HepG2 (cell line): ENCODE data around the gene ARMC5. TPM values are rescaled to one million over a fixed set of nuclear protein-coding genes. Genes with fewer than 3 reads are reported as not detected.

Source experiments
- ATAD3A ChIP-seq: sonication (generic); formaldehyde crosslinking; IDR thresholded peaks from 2 replicates; pipeline ENCODE4 v1.4.0; 2020; ENCODE audit warnings: missing genetic modification reagents
- ATF3 ChIP-seq: sonication (generic); formaldehyde crosslinking; IDR thresholded peaks from 2 replicates; pipeline ENCODE4 v1.4.0; 2020; ENCODE audit warnings: missing genetic modification reagents
- BRCA1 ChIP-seq: sonication (generic); formaldehyde crosslinking; IDR thresholded peaks from 2 replicates; pipeline ENCODE4 v1.4.0; 2020; ENCODE audit warnings: missing genetic modification reagents
- GLMP ChIP-seq: sonication (generic); formaldehyde crosslinking; IDR thresholded peaks from 2 replicates; pipeline ENCODE4 v1.9.0; 2021; ENCODE audit warnings: missing genetic modification reagents, mild to moderate bottlenecking, borderline replicate concordance
- GPBP1L1 ChIP-seq: sonication (generic); formaldehyde crosslinking; IDR thresholded peaks from 2 replicates; pipeline ENCODE4 v1.5.0; 2020; ENCODE audit warnings: mild to moderate bottlenecking, missing genetic modification reagents
- HNRNPLL ChIP-seq: fragments of 200-400 bp; formaldehyde crosslinking; IDR thresholded peaks from 2 replicates; pipeline ENCODE4 v1.6.1; 2017; ENCODE audit warnings: mild to moderate bottlenecking, low read depth, low read length; ENCODE audit not compliant: poor library complexity, severe bottlenecking
- IRF2 ChIP-seq: IDR thresholded peaks from 2 replicates; pipeline ENCODE4 v1.6.1; 2018; ENCODE audit warnings: missing genetic modification reagents, missing compliant biosample characterization
- MED13 ChIP-seq: sonication (generic); formaldehyde crosslinking; IDR thresholded peaks from 2 replicates; pipeline ENCODE4 v1.5.0; 2020; ENCODE audit warnings: missing genetic modification reagents
- NPAS2 ChIP-seq: sonication (generic); formaldehyde crosslinking; IDR thresholded peaks from 2 replicates; pipeline ENCODE4 v1.8.0; 2022; ENCODE audit warnings: mild to moderate bottlenecking, missing genetic modification reagents, borderline replicate concordance
- PHF21A ChIP-seq: sonication (generic); formaldehyde crosslinking; IDR thresholded peaks from 2 replicates; pipeline ENCODE4 v1.5.0; 2020; ENCODE audit warnings: mild to moderate bottlenecking, missing genetic modification reagents
- PRDM4 ChIP-seq: sonication (generic); formaldehyde crosslinking; IDR thresholded peaks from 2 replicates; pipeline ENCODE4 v1.9.0; 2021; ENCODE audit warnings: missing genetic modification reagents, borderline replicate concordance
- SIN3A ChIP-seq: IDR thresholded peaks from 2 replicates; pipeline ENCODE4 v1.6.1; 2011; ENCODE audit warnings: low read depth, mild to moderate bottlenecking, control low read depth, low read length, borderline replicate concordance
- TOE1 ChIP-seq: sonication (generic); formaldehyde crosslinking; IDR thresholded peaks from 2 replicates; pipeline ENCODE4 v1.4.0; 2020; ENCODE audit warnings: mild to moderate bottlenecking, missing genetic modification reagents
- YEATS2 ChIP-seq: sonication (generic); formaldehyde crosslinking; IDR thresholded peaks from 2 replicates; pipeline ENCODE4 v1.4.0; 2020; ENCODE audit warnings: missing genetic modification reagents, borderline replicate concordance
- ZBTB38 ChIP-seq: sonication (generic); formaldehyde crosslinking; IDR thresholded peaks from 2 replicates; pipeline ENCODE4 v1.5.1; 2020; ENCODE audit warnings: mild to moderate bottlenecking, missing genetic modification reagents
- ZBTB43 ChIP-seq: sonication (generic); formaldehyde crosslinking; conservative IDR thresholded peaks from 2 replicates; pipeline ENCODE4 v1.4.0; 2020; ENCODE audit warnings: missing genetic modification reagents
- ZNF331 ChIP-seq: sonication (generic); formaldehyde crosslinking; IDR thresholded peaks from 2 replicates; pipeline ENCODE4 v1.4.0; 2020; ENCODE audit warnings: missing genetic modification reagents
- ZNF772 ChIP-seq: sonication (generic); formaldehyde crosslinking; IDR thresholded peaks from 2 replicates; pipeline ENCODE4 v1.5.0; 2020; ENCODE audit warnings: mild to moderate bottlenecking, missing genetic modification reagents
- polyA plus RNA-seq, 8 experiments: library from polyadenylated mRNA; depleted of rRNA in 3 of 8; stranded (reverse) in 7 of 8; unstranded in 1 of 8; fragments of >200 nt; fragmentation: Illumina TruSeq in 4 of 8; extraction: Trizol in 4 of 8; gene quantifications; 2 replicates each; pipeline versions ENCODE4 v1.2.1 to v1.2.3, GENCODE V29; 2011 to 2016; ENCODE audit warnings: low read depth in 4 of 8, missing spikeins in 1 of 8, mixed read lengths in 1 of 8; ENCODE audit not compliant: insufficient read depth in 1 of 8
- total RNA-seq, 5 experiments: library from RNA; depleted of rRNA; stranded (reverse); fragments of >200 nt; fragmentation: Illumina TruSeq; extraction: Trizol; gene quantifications; 2 replicates each; pipeline ENCODE4 v1.2.3, GENCODE V29; 2016; ENCODE audit warnings: low read depth in 1 of 5
- TF ChIP-seq, protein P1 (sequence below): sonication (generic); formaldehyde crosslinking; IDR thresholded peaks from 2 replicates; pipeline ENCODE4 v1.8.0; 2022; ENCODE audit warnings: missing genetic modification reagents, low read depth, mild to moderate bottlenecking, borderline replicate concordance

The ARMC5 gene
- total and polyA plus RNA-seq, 2 of the 13 experiments (the other 11 are each of a cell fraction or from before 2014, with no cell fraction given) = 10.8 to 22.3 TPM

GRCh38 chr16:31477220-31478216 lies 18.2 kb downstream of the ARMC5 start (continued):
- no peak for TF ChIP-seq NPAS2
- no peak for TF ChIP-seq GPBP1L1 (CRISPR knock-in tag)
- TF ChIP-seq PRDM4 (CRISPR knock-in tag) = 0 out of 2 replicates have a peak, but pooled peaks have one; percentile 67
- 0 out of 2 replicates have a peak, but pooled peaks have one; percentile 48 for TF ChIP-seq ZBTB43
- TF ChIP-seq YEATS2 (CRISPR knock-in tag) = peak; percentile 48
- TF ChIP-seq IRF2 (CRISPR knock-in tag) = peak; percentile 73; the same call in 1 of the 2 replicates
- peak; percentile 70 for TF ChIP-seq HNRNPLL
- TF ChIP-seq SIN3A = peak; percentile 44; the same call in 1 of the 2 replicates
- no peak for TF ChIP-seq TOE1 (CRISPR knock-in tag)
- 0 out of 2 replicates have a peak, but pooled peaks have one; percentile 69 for TF ChIP-seq ATAD3A (CRISPR knock-in tag)
- no peak; the same call in 1 of the 2 replicates for TF ChIP-seq ZNF772 (CRISPR knock-in tag)
- TF ChIP-seq, protein P1, sequence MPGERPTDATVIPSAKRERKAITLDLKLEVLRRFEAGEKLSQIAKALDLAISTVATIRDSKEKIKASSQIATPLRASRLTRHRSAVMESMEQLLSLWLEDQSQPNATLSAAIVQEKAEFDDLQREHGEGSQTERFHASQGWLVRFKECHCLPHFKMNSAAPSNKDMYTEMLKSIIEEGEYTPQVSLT (CRISPR knock-in tag) = 0 out of 2 replicates have a peak, but pooled peaks have one; percentile 47
- 0 out of 2 replicates have a peak, but pooled peaks have one; percentile 64 for TF ChIP-seq ATF3 (CRISPR knock-in tag)
- no peak for TF ChIP-seq ZBTB38 (CRISPR knock-in tag)
- peak; percentile 54; the same call in 1 of the 2 replicates for TF ChIP-seq ZNF331 (CRISPR knock-in tag)
- peak; percentile 90; the same call in 1 of the 2 replicates for TF ChIP-seq PHF21A (CRISPR knock-in tag)
- no peak for TF ChIP-seq MED13
- peak; percentile 27; the same call in 1 of the 2 replicates for TF ChIP-seq BRCA1 (CRISPR knock-in tag)
- TF ChIP-seq GLMP (CRISPR knock-in tag) = no peak
